Measurements from ENCODE around the gene INF2. TPM values are rescaled to one million over a fixed set of nuclear protein-coding genes. Genes with fewer than 3 reads are reported as not detected.

Gene INF2
- total and polyA plus RNA-seq, 2 experiments from 2014 or later: 36.7 to 75.5 TPM

GRCh38 chr14:104644091-104644635 lies 45.3 kb upstream of the INF2 start (continued):
- no peak for TF ChIP-seq ZNF462 (CRISPR knock-in tag; IDR thresholded peaks at IDR 0.05)
- no peak for TF ChIP-seq ZNF114 (CRISPR knock-in tag; IDR thresholded peaks at IDR 0.05)
- no peak for TF ChIP-seq STAT1 (IDR thresholded peaks at IDR 0.05; ENCODE audit: unreplicated experiment)

- Histone ChIP-seq H3K4me3 (no peak overlapping the region), H2AFZ (no peak overlapping the region), H4K20me1 (replicated peaks; ENCODE audit: insufficient read depth) (no peaks in the 10 kb centered on the region), H3K27me3 (ENCODE audit: insufficient read depth) (peaks cover 7% of the 10 kb centered on the region), H3F3A (replicated peaks; ENCODE audit: low read depth) (no peaks in the 10 kb centered on the region), H3K27ac (ENCODE audit: low read depth) (no peak overlapping the region), H3K36me3 (ENCODE audit: insufficient read depth) (no peaks in the 10 kb centered on the region), H3K9me2 (ENCODE audit: insufficient read depth) (no peaks in the 10 kb centered on the region), H3K4me2 (no peak overlapping the region), H3K79me2 (replicated peaks; ENCODE audit: insufficient read depth) (no peaks in the 10 kb centered on the region), H3K4me1 (ENCODE audit: insufficient read depth) (no peaks in the 10 kb centered on the region)
- H3K36me3 Mint-ChIP-seq (ENCODE audit: low read depth): no peaks in the 10 kb centered on the region; the same call in 1 of the 3 replicates
- peaks cover 10% of the 10 kb centered on the region for H3K4me1 Mint-ChIP-seq
- no peak overlapping the region for H3K27ac Mint-ChIP-seq
- ATAC-seq (no peak), DNase-seq (ENCODE audit: low spot score) (no peak)
- H3K4me3 Mint-ChIP-seq: no peak overlapping the region
- peaks cover 13% of the 10 kb centered on the region for H3K27me3 Mint-ChIP-seq (ENCODE audit: insufficient read depth, low read depth, poor library complexity)
- H3K9me3 Mint-ChIP-seq: peaks cover 17% of the 10 kb centered on the region
- TF ChIP-seq POLR2AphosphoS5 (IDR thresholded peaks at IDR 0.05; ENCODE audit: low read depth): no peak
- TF ChIP-seq CTCF (conservative IDR thresholded peaks at IDR 0.05; ENCODE audit: low read depth in 2 of 2): no peak
- TF ChIP-seq JUNB (IDR thresholded peaks at IDR 0.05; ENCODE audit: unreplicated experiment): no peak
- TF ChIP-seq ZNF462 (CRISPR knock-in tag; IDR thresholded peaks at IDR 0.05): no peak
- no peak for TF ChIP-seq CREB1 (CRISPR knock-in tag; IDR thresholded peaks at IDR 0.05; ENCODE audit: low read depth)
These were observed 44.6 kb upstream of the INF2 start for GRCh38 chr14:104644656-104645378.
